MG63 (cell line): ENCODE results near the gene TBX3. TPM values are rescaled to one million over a fixed set of nuclear protein-coding genes. Genes with fewer than 3 reads are reported as not detected.

Experiments
- DNase-seq: peaks from one replicate; pipeline ENCODE4 v3.0.0-alpha.2; 2020
- H3K27me3 ChIP-seq: fragments of 250-450 bp; sonication (Bioruptor Pico); 2 replicates; pipeline ENCODE4 v1.5.1; 2020; ENCODE audit warnings: mild to moderate bottlenecking, moderate library complexity
- H3K36me3 ChIP-seq: fragments of 250-450 bp; sonication (Bioruptor Pico); 2 replicates; pipeline ENCODE4 v1.5.1; 2020; ENCODE audit warnings: mild to moderate bottlenecking, moderate library complexity
- H3K4me3 ChIP-seq: fragments of 250-450 bp; sonication (Bioruptor Pico); 2 replicates; pipeline ENCODE4 v1.5.1; 2020; ENCODE audit warnings: mild to moderate bottlenecking, moderate library complexity
- H3K9me3 ChIP-seq: fragments of 250-450 bp; sonication (Bioruptor Pico); 2 replicates; pipeline ENCODE4 v1.5.1; 2020; ENCODE audit warnings: mild to moderate bottlenecking, moderate library complexity
- total RNA-seq: library from RNA; depleted of rRNA; stranded (reverse); fragments of >200 nt; shearing (Covaris generic); gene quantifications from 2 replicates; pipeline ENCODE4 v1.2.3, GENCODE V29; 2014; ENCODE audit warnings: low replicate concordance

The TBX3 gene
- total RNA-seq, 1 experiment from 2014 or later, result 7.1 TPM

- no peaks in the 10 kb centered on the region for H3K27me3 ChIP-seq
- H3K36me3 ChIP-seq, result no peaks in the 10 kb centered on the region
These were observed 52.7 kb downstream of the TBX3 start for GRCh38 chr12:114631242-114631641.

GRCh38 chr12:114628199-114628598 is 55.8 kb downstream of the TBX3 start:
- Histone ChIP-seq H3K27me3 (no peaks in the 10 kb centered on the region), H3K4me3 (no peak overlapping the region), H3K36me3 (no peaks in the 10 kb centered on the region), H3K9me3 (no peaks in the 10 kb centered on the region)
- DNase-seq, result no peak

More at GRCh38 chr12:114631242-114631641, 52.7 kb downstream of the TBX3 start:
- no peak for DNase-seq
- Histone ChIP-seq H3K9me3 (no peaks in the 10 kb centered on the region), H3K4me3 (no peak overlapping the region)

- Histone ChIP-seq H3K9me3 (no peaks in the 10 kb centered on the region), H3K27me3 (no peaks in the 10 kb centered on the region), H3K4me3 (no peak overlapping the region), H3K36me3 (no peaks in the 10 kb centered on the region)
- DNase-seq, result no peak
These were observed 56.6 kb downstream of the TBX3 start for GRCh38 chr12:114627393-114627792.

GRCh38 chr12:114625294-114625851 is 58.6 kb downstream of the TBX3 start:
- peak; percentile 70 for DNase-seq
- Histone ChIP-seq H3K4me3 (no peak overlapping the region), H3K9me3 (no peaks in the 10 kb centered on the region), H3K36me3 (no peaks in the 10 kb centered on the region), H3K27me3 (no peaks in the 10 kb centered on the region)

- H3K9me3 ChIP-seq, result no peaks in the 10 kb centered on the region
- H3K36me3 ChIP-seq, result no peaks in the 10 kb centered on the region
- H3K27me3 ChIP-seq, result no peaks in the 10 kb centered on the region
- no peak overlapping the region for H3K4me3 ChIP-seq
- DNase-seq, result no peak
These were observed 60.2 kb downstream of the TBX3 start for GRCh38 chr12:114623737-114624136.
